IMR-90 (cell line): ENCODE measurements around the gene TRIM37. TPM values are rescaled to one million over a fixed set of nuclear protein-coding genes. Genes with fewer than 3 reads are reported as not detected.

Experiments used
- ATAC-seq: fragments of 200-7000 bp; cut with Tn5 transposase; 2 replicates; pipeline ENCODE4 v1.9.1; 2020; ENCODE audit warnings: low read depth, mild to moderate bottlenecking, moderate library complexity
- BruUV-seq: library from RNA; stranded (reverse); fragments of 400-500 nt; replicated peaks from 2 replicates; lab custom pipeline; 2021; lab: Mats Ljungman, UMichigan
- CTCF ChIA-PET: fragments of 300-600 bp; formaldehyde crosslinking; extraction: SDS; loops from one replicate; lab custom pipeline; 2021; ENCODE audit warnings: antibody characterized with exemption; lab: Yijun Ruan, JAX
- POLR2A ChIA-PET: fragments of 300-600 bp; sonication (Branson Sonifier 250); formaldehyde crosslinking; loops from one replicate; lab custom pipeline; 2022; ENCODE audit warnings: antibody characterized with exemption; ENCODE audit not compliant: unreplicated experiment; lab: Charles Lee
- DNase-seq: peaks from one replicate; pipeline ENCODE4 v3.0.0; 2013
- H2AFZ ChIP-seq: replicated peaks from 2 replicates; pipeline ENCODE3; 2013; ENCODE audit warnings: low read length, mild to moderate bottlenecking; ENCODE audit not compliant: poor library complexity
- H2AK5ac ChIP-seq: 2 replicates; pipeline ENCODE4 v1.6.1; 2013; ENCODE audit warnings: low read depth, low read length, inconsistent platforms
- H2AK9ac ChIP-seq: replicated peaks from 2 replicates; pipeline ENCODE3; 2013; ENCODE audit warnings: mild to moderate bottlenecking, low read depth, low read length, moderate library complexity; ENCODE audit not compliant: poor library complexity
- H2BK120ac ChIP-seq: 2 replicates; pipeline ENCODE4 v1.6.1; 2013; ENCODE audit warnings: low read depth, low read length, inconsistent platforms
- H2BK15ac ChIP-seq: 3 replicates; pipeline ENCODE4 v1.6.1; 2013; ENCODE audit warnings: low read depth, low read length, inconsistent platforms
- H2BK20ac ChIP-seq: 2 replicates; pipeline ENCODE4 v1.6.1; 2013; ENCODE audit warnings: low read depth, mild to moderate bottlenecking, inconsistent platforms, low read length, moderate library complexity
- H2BK5ac ChIP-seq: 2 replicates; pipeline ENCODE4 v1.6.1; 2013; ENCODE audit warnings: mild to moderate bottlenecking, low read depth, low read length, inconsistent platforms; ENCODE audit not compliant: poor library complexity, severe bottlenecking
- H3K14ac ChIP-seq: replicated peaks from 2 replicates; pipeline ENCODE4 v1.6.1; 2013; ENCODE audit warnings: low read depth, low read length, inconsistent platforms
- H3K18ac ChIP-seq: 2 replicates; pipeline ENCODE4 v1.6.1; 2013; ENCODE audit warnings: low read depth, low read length, control low read depth
- H3K23ac ChIP-seq: 2 replicates; pipeline ENCODE4 v1.6.1; 2013; ENCODE audit warnings: low read depth, low read length, inconsistent platforms
- H3K27ac ChIP-seq: 2 replicates; pipeline ENCODE4 v1.5.1; 2013; ENCODE audit warnings: mild to moderate bottlenecking, control low read depth, low read length; ENCODE audit not compliant: insufficient read depth
- H3K27me3 ChIP-seq: 2 replicates; pipeline ENCODE4 v1.6.1; 2013; ENCODE audit warnings: low read length; ENCODE audit not compliant: control insufficient read depth, insufficient read depth
- H3K36me3 ChIP-seq: 2 replicates; pipeline ENCODE4 v1.6.1; 2013; ENCODE audit warnings: low read length, mixed read lengths; ENCODE audit not compliant: control insufficient read depth, insufficient read depth
- H3K4ac ChIP-seq: 2 replicates; pipeline ENCODE4 v1.6.1; 2013; ENCODE audit warnings: low read depth, low read length, inconsistent platforms
- H3K4me1 ChIP-seq: 2 replicates; pipeline ENCODE4 v1.6.1; 2013; ENCODE audit warnings: low read length, mixed read lengths; ENCODE audit not compliant: control insufficient read depth, insufficient read depth
- H3K4me2 ChIP-seq: 2 replicates; pipeline ENCODE4 v1.6.1; 2013; ENCODE audit warnings: low read depth, mild to moderate bottlenecking, control low read depth, low read length, moderate library complexity
- H3K4me3 ChIP-seq: 2 replicates; pipeline ENCODE4 v1.5.1; 2013; ENCODE audit warnings: low read depth, mild to moderate bottlenecking, control low read depth, low read length, moderate library complexity; ENCODE audit not compliant: insufficient read depth
- H3K56ac ChIP-seq: 2 replicates; pipeline ENCODE4 v1.6.1; 2013; ENCODE audit warnings: low read length, inconsistent platforms; ENCODE audit not compliant: insufficient read depth; ENCODE audit errors: extremely low read depth
- H3K79me1 ChIP-seq, 2 experiments: 2 replicates each; pipeline ENCODE4 v1.6.1; 2013; ENCODE audit warnings: low read length in 2 of 2, inconsistent platforms in 1 of 2, low read depth in 1 of 2
- H3K9ac ChIP-seq: 2 replicates; pipeline ENCODE4 v1.6.1; 2013; ENCODE audit warnings: low read depth, low read length, control low read depth
- H3K9me1 ChIP-seq: 2 replicates; pipeline ENCODE4 v1.6.1; 2013; ENCODE audit warnings: low read length, inconsistent platforms; ENCODE audit not compliant: insufficient read depth
- H3K9me3 ChIP-seq: 2 replicates; pipeline ENCODE4 v1.6.1; 2013; ENCODE audit warnings: low read length; ENCODE audit not compliant: control insufficient read depth, insufficient read depth
- H4K20me1 ChIP-seq: 2 replicates; pipeline ENCODE4 v1.6.1; 2013; ENCODE audit warnings: low read length, inconsistent platforms; ENCODE audit not compliant: insufficient read depth
- H4K5ac ChIP-seq: 2 replicates; pipeline ENCODE4 v1.6.1; 2013; ENCODE audit warnings: mild to moderate bottlenecking, low read depth, low read length, control low read depth
- H4K8ac ChIP-seq, 2 experiments: 2 replicates each; pipeline ENCODE4 v1.6.1; 2013; ENCODE audit warnings: low read depth in 2 of 2, low read length in 2 of 2, control low read depth in 1 of 2, inconsistent platforms in 1 of 2
- H4K91ac ChIP-seq: 2 replicates; pipeline ENCODE4 v1.6.1; 2013; ENCODE audit warnings: low read depth, low read length, inconsistent platforms; ENCODE audit not compliant: insufficient read depth
- CEBPB ChIP-seq: IDR thresholded peaks from 2 replicates; pipeline ENCODE4 v1.6.1; 2012; ENCODE audit warnings: low read depth, low read length, improper control_type of control experiment
- CHD1 ChIP-seq: IDR thresholded peaks from 2 replicates; pipeline ENCODE4 v1.6.1; 2012; ENCODE audit warnings: low read depth, low read length, improper control_type of control experiment
- CTCF ChIP-seq: conservative IDR thresholded peaks from 2 replicates; pipeline ENCODE4 v1.5.1; 2012; ENCODE audit warnings: mild to moderate bottlenecking, low read depth, low read length, improper control_type of control experiment
- FOS ChIP-seq: fragments of 150-350 bp; IDR thresholded peaks from 2 replicates; pipeline ENCODE4 v1.6.1; 2016; ENCODE audit warnings: low read depth, low read length
- MAFK ChIP-seq: IDR thresholded peaks from 2 replicates; pipeline ENCODE4 v1.6.1; 2012; ENCODE audit warnings: low read depth, low read length, improper control_type of control experiment
- MAZ ChIP-seq: IDR thresholded peaks from 2 replicates; pipeline ENCODE4 v1.6.1; 2012; ENCODE audit warnings: low read depth, mild to moderate bottlenecking, low read length, improper control_type of control experiment, moderate library complexity, borderline replicate concordance
- MXI1 ChIP-seq: IDR thresholded peaks from 2 replicates; pipeline ENCODE4 v1.6.1; 2012; ENCODE audit warnings: low read depth, mild to moderate bottlenecking, low read length, moderate library complexity, borderline replicate concordance
- NFE2L2 ChIP-seq: fragments of 150-350 bp; IDR thresholded peaks from 2 replicates; pipeline ENCODE4 v1.6.1; 2016; ENCODE audit warnings: low read depth, mild to moderate bottlenecking, low read length
- POLR2A ChIP-seq: IDR thresholded peaks from 2 replicates; pipeline ENCODE4 v1.6.1; 2012; ENCODE audit warnings: mild to moderate bottlenecking, low read depth, low read length
- RAD21 ChIP-seq: IDR thresholded peaks from 2 replicates; pipeline ENCODE4 v1.6.1; 2012; ENCODE audit warnings: low read length, improper control_type of control experiment
- RCOR1 ChIP-seq: IDR thresholded peaks from 2 replicates; pipeline ENCODE4 v1.6.1; 2012; ENCODE audit warnings: mild to moderate bottlenecking, low read length, improper control_type of control experiment; ENCODE audit not compliant: insufficient replicate concordance
- RFX5 ChIP-seq: IDR thresholded peaks from 2 replicates; pipeline ENCODE4 v1.8.0; 2012; ENCODE audit warnings: low read depth, mild to moderate bottlenecking, low read length, moderate library complexity
- SMC3 ChIP-seq: fragments of 150-350 bp; IDR thresholded peaks from 2 replicates; pipeline ENCODE4 v1.6.1; 2016; ENCODE audit warnings: low read depth, mild to moderate bottlenecking, antibody characterized with exemption, low read length, moderate library complexity
- WGBS, 2 experiments: methylation state at CpG; one replicate each; pipeline versions ENCODE4 v1.1.5 to v1.1.7; 2013; ENCODE audit warnings: missing lambda C conversion rate in 2 of 2; ENCODE audit not compliant: insufficient read length in 1 of 2; ENCODE audit errors: extremely low coverage in 2 of 2; 5-methylcytosine and 5-hydroxymethylcytosine counted together
- dilution Hi-C: fragments of 300-500 bp; cut with HindIII; formaldehyde crosslinking; loops from one replicate; pipeline ENCODE4 v1.14.3; 2018; ENCODE audit warnings: low sequenced_read_pairs; ENCODE audit not compliant: unreplicated experiment
- in situ Hi-C: fragments of 300-500 bp; cut with MboI; formaldehyde crosslinking; loops from 3 replicates; pipeline ENCODE4 v1.14.3; 2019; ENCODE audit warnings: low sequenced_read_pairs, inconsistent platforms, mixed read lengths
- intact Hi-C: fragments of 100-400 bp; cut with micrococcal nuclease; formaldehyde crosslinking; loops from 2 replicates; pipeline ENCODE4 v1.10.0; 2022
- polyA plus RNA-seq, 3 experiments: library from polyadenylated mRNA; depleted of rRNA; stranded (reverse); fragments of >200 nt; gene quantifications; 2 replicates each; pipeline ENCODE4 v1.2.3, GENCODE V29; 2012; ENCODE audit warnings: low replicate concordance in 1 of 3
- total RNA-seq: library from RNA; depleted of rRNA; stranded (reverse); fragments of >200 nt; gene quantifications from 2 replicates; pipeline ENCODE4 v1.2.3, GENCODE V29; 2012
- TF ChIP-seq, protein P1 (sequence below): fragments of 150-350 bp; IDR thresholded peaks from 2 replicates; pipeline ENCODE4 v1.6.1; 2017; ENCODE audit warnings: mild to moderate bottlenecking, antibody characterized with exemption, low read length, low read depth
- TF ChIP-seq, protein P2 (sequence below): fragments of 150-350 bp; IDR thresholded peaks from 2 replicates; pipeline ENCODE4 v1.6.1; 2016; ENCODE audit warnings: low read depth, mild to moderate bottlenecking, low read length, moderate library complexity, borderline replicate concordance

Gene TRIM37
- total and polyA plus RNA-seq, 2 of the 4 experiments (the other 2 are of a cell fraction): 12.1 to 24.9 TPM

DNA sequence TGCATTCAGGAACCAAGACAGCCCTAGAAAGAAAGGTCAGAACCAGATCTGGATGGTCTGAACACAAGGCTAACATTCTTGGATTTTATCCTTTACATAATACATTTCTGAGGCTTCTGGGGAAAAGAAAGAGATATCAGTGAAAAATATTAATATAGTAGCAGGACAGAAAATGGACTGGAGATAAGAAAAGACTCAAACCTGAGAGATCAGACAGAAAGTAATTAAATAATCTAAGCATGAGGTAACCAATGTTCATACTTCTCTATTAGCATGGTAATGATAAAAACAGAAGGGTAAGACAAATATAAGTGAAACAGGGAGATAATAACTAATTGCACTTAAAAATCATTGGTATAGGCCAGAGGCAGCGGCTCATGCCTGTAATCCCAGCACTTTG is 5.5 kb downstream of the TRIM37 start:
- Histone ChIP-seq H2BK120ac (no peak overlapping the region), H4K5ac (no peak overlapping the region), H2AK9ac (no peak overlapping the region), H2AFZ (no peak overlapping the region), H4K8ac (no peak overlapping the region), H3K4me1 (no peaks in the 10 kb centered on the region), H3K36me3 (peaks cover 4% of the 10 kb centered on the region; the same call in 1 of the 2 replicates), H3K56ac (no peak overlapping the region), H2BK20ac (no peak overlapping the region), H3K4ac (no peak overlapping the region), H4K20me1 (no peaks in the 10 kb centered on the region), H3K9ac (no peak overlapping the region), H3K4me2 (no peak overlapping the region), H3K23ac (no peak overlapping the region), H3K4me3 (no peak overlapping the region), H3K27ac (no peak overlapping the region), H3K79me1 (peaks cover 21 to 50% of the 10 kb centered on the region in 2 experiments; a peak in 3 of 4 replicates), H2AK5ac (no peak overlapping the region), H2BK5ac (no peak overlapping the region), H3K27me3 (no peaks in the 10 kb centered on the region), H3K14ac (no peak overlapping the region), H3K9me3 (no peaks in the 10 kb centered on the region), H2BK15ac (no peak overlapping the region), H4K91ac (no peak overlapping the region), H3K9me1 (no peaks in the 10 kb centered on the region), H3K18ac (no peak overlapping the region)
- POLR2A ChIA-PET: no interaction called here
- no TSS peak for BruUV-seq
- TF ChIP-seq POLR2A (no peak), RFX5 (no peak), SMC3 (no peak), CHD1 (no peak), RCOR1 (no peak), CEBPB (no peak), CTCF (no peak), MXI1 (no peak), NFE2L2 (no peak), RAD21 (no peak), MAFK (no peak), FOS (no peak), MAZ (no peak)
- TF ChIP-seq, protein P1, sequence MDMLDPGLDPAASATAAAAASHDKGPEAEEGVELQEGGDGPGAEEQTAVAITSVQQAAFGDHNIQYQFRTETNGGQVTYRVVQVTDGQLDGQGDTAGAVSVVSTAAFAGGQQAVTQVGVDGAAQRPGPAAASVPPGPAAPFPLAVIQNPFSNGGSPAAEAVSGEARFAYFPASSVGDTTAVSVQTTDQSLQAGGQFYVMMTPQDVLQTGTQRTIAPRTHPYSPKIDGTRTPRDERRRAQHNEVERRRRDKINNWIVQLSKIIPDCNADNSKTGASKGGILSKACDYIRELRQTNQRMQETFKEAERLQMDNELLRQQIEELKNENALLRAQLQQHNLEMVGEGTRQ: no peak
- TF ChIP-seq, protein P2, sequence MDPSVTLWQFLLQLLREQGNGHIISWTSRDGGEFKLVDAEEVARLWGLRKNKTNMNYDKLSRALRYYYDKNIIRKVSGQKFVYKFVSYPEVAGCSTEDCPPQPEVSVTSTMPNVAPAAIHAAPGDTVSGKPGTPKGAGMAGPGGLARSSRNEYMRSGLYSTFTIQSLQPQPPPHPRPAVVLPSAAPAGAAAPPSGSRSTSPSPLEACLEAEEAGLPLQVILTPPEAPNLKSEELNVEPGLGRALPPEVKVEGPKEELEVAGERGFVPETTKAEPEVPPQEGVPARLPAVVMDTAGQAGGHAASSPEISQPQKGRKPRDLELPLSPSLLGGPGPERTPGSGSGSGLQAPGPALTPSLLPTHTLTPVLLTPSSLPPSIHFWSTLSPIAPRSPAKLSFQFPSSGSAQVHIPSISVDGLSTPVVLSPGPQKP: no peak
- in situ Hi-C loops (no loop called here), dilution Hi-C loops (no loop called here), intact Hi-C loops (no loop called here)
- CTCF ChIA-PET: no interaction called here
- no CpG with 5 or more reads among the region's 1 CpG for WGBS, 2 experiments
- DNase-seq (no peak), ATAC-seq (no peak)
